ENCODE measurements around the gene ACVR1.
"Not testable (repeated sequence)": the region's sequence is repeated elsewhere in the genome, so short reads cannot be mapped to it uniquely, and the experiment has no call there.

Gene ACVR1

GRCh38 chr2:157893611-157894010 is 17.5 kb upstream of the ACVR1 start:
- DNase-seq = no peak

GRCh38 chr2:157891643-157892041 is 15.5 kb upstream of the ACVR1 start:
- no peak for DNase-seq

- DNase-seq = no peak
These were observed 15.0 kb upstream of the ACVR1 start for GRCh38 chr2:157890969-157891642.

GRCh38 chr2:157887946-157888345 is 11.8 kb upstream of the ACVR1 start:
- DNase-seq = no peak

GRCh38 chr2:157884533-157884932 is 8.4 kb upstream of the ACVR1 start:
- not testable (repeated sequence) for DNase-seq

GRCh38 chr2:157880927-157881326 is 4.8 kb upstream of the ACVR1 start:
- DNase-seq = no peak

- DNase-seq = no peak
These were observed 1.8 kb upstream of the ACVR1 start for GRCh38 chr2:157877761-157878400.

GRCh38 chr2:157876786-157877138 is 632 bp upstream of the ACVR1 start:
- no peak for DNase-seq

GRCh38 chr2:157875641-157876065 is 477 bp downstream of the ACVR1 start:
- no peak for DNase-seq

- no peak for DNase-seq
These were observed 1.0 kb downstream of the ACVR1 start for GRCh38 chr2:157874997-157875640.

- DNase-seq = no peak
These were observed 1.8 kb downstream of the ACVR1 start for GRCh38 chr2:157874348-157874747.

GRCh38 chr2:157872791-157873190 is 3.3 kb downstream of the ACVR1 start:
- no peak for DNase-seq

GRCh38 chr2:157871415-157871814 is 4.7 kb downstream of the ACVR1 start:
- no peak for DNase-seq

GRCh38 chr2:157868993-157869392 is 7.1 kb downstream of the ACVR1 start:
- no peak for DNase-seq

GRCh38 chr2:157867703-157868102 is 8.4 kb downstream of the ACVR1 start:
- DNase-seq = no peak

GRCh38 chr2:157866666-157867642 is 9.2 kb downstream of the ACVR1 start:
- DNase-seq = no peak

GRCh38 chr2:157866202-157866601 is 9.9 kb downstream of the ACVR1 start:
- no peak for DNase-seq

GRCh38 chr2:157864857-157865430 is 11.2 kb downstream of the ACVR1 start:
- DNase-seq = no peak

- DNase-seq = no peak
These were observed 17.3 kb downstream of the ACVR1 start for GRCh38 chr2:157858846-157859245.

- DNase-seq = no peak
These were observed 18.2 kb downstream of the ACVR1 start for GRCh38 chr2:157857881-157858280.

GRCh38 chr2:157856187-157856515 is 20.0 kb downstream of the ACVR1 start:
- no peak for DNase-seq

GRCh38 chr2:157853820-157854219 is 22.3 kb downstream of the ACVR1 start:
- no peak for DNase-seq

- no peak for DNase-seq
These were observed 22.9 kb downstream of the ACVR1 start for GRCh38 chr2:157853211-157853610.
